Measurements from ENCODE around the gene ACTG1. TPM values are rescaled to one million over a fixed set of nuclear protein-coding genes. Genes with fewer than 3 reads are reported as not detected.

ACTG1 gene
- polyA plus RNA-seq, 2 donors, result 1,763 to 5,708 TPM

- H3K9me3 ChIP-seq (ENCODE audit: control insufficient read depth in 2 of 2, insufficient read depth in 1 of 2, low read depth in 1 of 2, low read length in 1 of 2), result no peaks in the 10 kb centered on the region
- H3K36me3 ChIP-seq (ENCODE audit: control insufficient read depth in 2 of 2, insufficient read depth in 2 of 2, low read length in 1 of 2), result no peaks in the 10 kb centered on the region
- WGBS, 2 donors, result 5% methylated on average over 50 to 61 of the region's 61 CpGs
- peak overlapping the region; percentile 78 to 89 for H3K27ac ChIP-seq (ENCODE audit: low read depth in 2 of 2, low read length in 1 of 2)
- H3K27me3 ChIP-seq (ENCODE audit: control insufficient read depth in 1 of 2, insufficient read depth in 2 of 2, low read length in 2 of 2), result no peaks in the 10 kb centered on the region
- H3K4me3 ChIP-seq (ENCODE audit: low read depth in 1 of 2, low read length in 2 of 2), result peak overlapping the region; percentile 56 to 65
- peaks cover 9 to 23% of the 10 kb centered on the region in 2 donors for H3K4me1 ChIP-seq (ENCODE audit: control insufficient read depth in 2 of 2, insufficient read depth in 2 of 2, low read length in 1 of 2)
Observed at GRCh38 chr17:81519284-81520020, 6.9 kb upstream of the ACTG1 start.

DNA sequence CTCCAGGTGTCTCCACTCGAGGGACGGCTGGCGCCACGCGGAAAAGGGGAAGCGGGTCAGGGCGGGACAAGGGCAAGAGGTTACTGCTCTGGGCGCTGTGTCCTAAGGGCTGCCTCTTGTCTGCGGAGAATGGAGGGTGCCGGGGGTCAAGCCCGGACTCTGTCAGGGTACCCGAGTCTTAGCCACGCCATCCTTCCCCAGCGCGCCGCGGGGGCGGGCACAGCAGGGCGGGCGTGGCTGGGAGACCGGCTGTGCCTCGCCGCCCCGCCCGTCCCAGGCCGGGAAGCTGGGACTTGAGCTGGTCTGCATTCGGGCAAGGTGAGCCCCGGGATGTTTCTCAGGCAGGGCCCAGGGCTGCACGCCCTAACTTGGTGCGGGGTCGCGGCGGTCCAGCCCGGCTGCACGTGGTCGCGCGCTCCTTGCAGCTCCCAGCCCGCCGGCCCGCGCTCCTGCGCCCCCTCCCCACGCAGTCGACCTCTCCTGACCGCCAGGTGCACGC lies 6.2 kb upstream of the ACTG1 start:
- WGBS, 2 donors, result 2 to 7% methylated on average over 34 to 47 of the region's 47 CpGs
- Histone ChIP-seq H3K27ac (ENCODE audit: low read depth in 2 of 2, low read length in 1 of 2) (peak overlapping the region; percentile 78 to 89), H3K4me1 (ENCODE audit: control insufficient read depth in 2 of 2, insufficient read depth in 2 of 2, low read length in 1 of 2) (peaks cover 9 to 23% of the 10 kb centered on the region in 2 donors)

DNA sequence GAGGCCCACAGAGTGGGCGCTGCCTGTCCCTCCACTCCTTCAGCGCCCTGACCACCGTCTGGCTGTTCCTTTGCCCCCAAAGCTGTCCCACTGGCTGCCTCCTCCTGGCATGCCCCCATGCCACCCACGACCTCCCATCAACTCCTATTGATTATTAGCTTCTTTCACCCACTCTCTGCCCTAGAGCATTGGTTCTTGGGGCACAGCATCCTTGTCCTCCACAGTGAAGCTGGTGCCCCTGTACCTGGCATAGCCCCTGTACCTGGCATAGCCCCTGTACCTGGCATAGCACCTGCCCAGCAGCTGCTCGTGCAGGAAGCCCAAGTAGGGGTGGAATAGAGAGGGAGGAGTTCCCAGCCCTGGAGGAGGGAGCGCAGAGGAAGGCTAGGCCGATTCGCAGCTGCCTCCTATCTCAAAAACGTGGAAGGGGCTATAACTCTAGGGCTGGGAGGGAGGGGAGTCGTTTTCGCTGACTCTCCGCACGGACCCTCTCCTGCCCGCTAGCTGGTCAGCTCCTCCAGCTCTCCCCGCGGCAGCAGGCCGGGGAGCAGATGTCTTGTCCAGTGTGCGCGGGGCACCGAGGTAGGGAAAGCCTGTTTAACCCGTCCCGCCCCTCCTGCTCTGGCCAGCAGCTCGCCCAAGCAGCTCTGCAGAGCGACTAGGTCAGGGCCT lies 5.7 kb upstream of the ACTG1 start:
- Histone ChIP-seq H3K27me3 (ENCODE audit: control insufficient read depth in 1 of 2, insufficient read depth in 2 of 2, low read length in 2 of 2) (no peaks in the 10 kb centered on the region), H3K9me3 (ENCODE audit: control insufficient read depth in 2 of 2, insufficient read depth in 1 of 2, low read depth in 1 of 2, low read length in 1 of 2) (no peaks in the 10 kb centered on the region), H3K27ac (ENCODE audit: low read depth in 2 of 2, low read length in 1 of 2) (peak overlapping the region; percentile 78 to 89), H3K36me3 (ENCODE audit: control insufficient read depth in 2 of 2, insufficient read depth in 2 of 2, low read length in 1 of 2) (no peaks in the 10 kb centered on the region), H3K4me1 (ENCODE audit: control insufficient read depth in 2 of 2, insufficient read depth in 2 of 2, low read length in 1 of 2) (peaks cover 9 to 20% of the 10 kb centered on the region in 2 donors), H3K4me3 (ENCODE audit: low read depth in 1 of 2, low read length in 2 of 2) (peak overlapping the region; percentile 56 to 65)
- 31 to 33% methylated on average over 24 of the region's 24 CpGs for WGBS, 2 donors

More for the DNA sequence above, 6.2 kb upstream of the ACTG1 start:
- Histone ChIP-seq H3K36me3 (ENCODE audit: control insufficient read depth in 2 of 2, insufficient read depth in 2 of 2, low read length in 1 of 2) (no peaks in the 10 kb centered on the region), H3K9me3 (ENCODE audit: control insufficient read depth in 2 of 2, insufficient read depth in 1 of 2, low read depth in 1 of 2, low read length in 1 of 2) (no peaks in the 10 kb centered on the region), H3K27me3 (ENCODE audit: control insufficient read depth in 1 of 2, insufficient read depth in 2 of 2, low read length in 2 of 2) (no peaks in the 10 kb centered on the region), H3K4me3 (ENCODE audit: low read depth in 1 of 2, low read length in 2 of 2) (peak overlapping the region; percentile 56 to 65)

DNA sequence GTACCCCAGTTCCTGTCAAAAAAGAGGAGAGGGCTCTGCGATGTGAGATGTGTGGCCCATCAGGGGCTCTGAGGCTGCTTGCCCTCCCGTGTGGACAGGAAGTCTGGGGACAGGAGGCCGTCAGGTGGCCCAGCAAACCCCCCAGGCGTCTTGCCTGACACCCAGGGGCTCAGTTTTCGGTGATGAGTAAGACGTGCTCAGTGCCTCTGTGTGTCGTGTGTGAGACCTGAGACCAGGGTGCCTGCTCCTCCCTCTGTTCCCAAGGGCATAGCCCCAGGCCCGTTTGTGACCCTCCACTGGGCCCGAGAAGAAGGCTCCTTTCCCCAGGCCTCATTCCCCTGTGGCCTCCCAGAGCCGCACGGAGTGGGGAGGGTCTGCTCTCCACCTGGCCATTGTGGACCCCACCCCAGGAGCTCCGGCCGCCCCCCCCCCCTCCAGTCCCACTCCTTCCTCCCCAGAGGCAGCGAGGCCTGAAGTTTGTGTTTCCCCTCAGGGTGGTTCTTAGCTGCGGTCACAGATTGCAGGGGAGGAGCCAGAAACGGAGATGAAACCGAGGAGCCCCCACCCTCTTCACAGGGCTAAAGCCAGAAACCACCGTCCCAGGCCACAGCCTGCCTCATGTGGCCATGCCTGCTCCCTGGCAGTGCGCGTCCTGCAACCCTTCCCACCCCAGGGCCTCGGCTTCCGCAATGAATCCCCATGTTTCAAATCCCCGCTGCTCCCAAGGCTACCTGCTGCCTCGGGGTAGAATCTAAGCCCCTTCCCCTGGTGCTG lies 4.9 kb upstream of the ACTG1 start:
- Histone ChIP-seq H3K27ac (ENCODE audit: low read depth in 2 of 2, low read length in 1 of 2) (peak overlapping the region; percentile 35 to 89), H3K27me3 (ENCODE audit: control insufficient read depth in 1 of 2, insufficient read depth in 2 of 2, low read length in 2 of 2) (no peaks in the 10 kb centered on the region), H3K9me3 (ENCODE audit: control insufficient read depth in 2 of 2, insufficient read depth in 1 of 2, low read depth in 1 of 2, low read length in 1 of 2) (no peaks in the 10 kb centered on the region), H3K36me3 (ENCODE audit: control insufficient read depth in 2 of 2, insufficient read depth in 2 of 2, low read length in 1 of 2) (no peaks in the 10 kb centered on the region), H3K4me3 (ENCODE audit: low read depth in 1 of 2, low read length in 2 of 2) (no peak overlapping the region), H3K4me1 (ENCODE audit: control insufficient read depth in 2 of 2, insufficient read depth in 2 of 2, low read length in 1 of 2) (peaks cover 9 to 20% of the 10 kb centered on the region in 2 donors)
- WGBS, 2 donors, result 58 to 60% methylated on average over 23 to 24 of the region's 24 CpGs

DNA sequence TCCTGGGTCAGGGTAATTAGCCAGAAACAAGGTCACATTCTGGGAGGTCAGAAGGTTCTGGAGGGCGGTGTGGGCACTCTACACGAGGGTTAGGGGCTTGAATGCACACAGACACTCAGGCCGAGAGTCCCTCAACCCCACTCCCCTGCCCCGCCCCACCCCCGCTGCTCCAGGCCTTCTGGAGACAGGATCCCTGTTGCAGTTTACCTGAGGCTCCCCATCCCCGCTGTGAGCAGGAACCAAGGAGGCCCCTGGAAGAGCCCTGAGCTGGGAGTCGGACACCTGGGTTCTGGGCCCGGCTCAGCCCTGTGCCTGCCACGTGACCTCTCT lies 4.4 kb upstream of the ACTG1 start:
- Histone ChIP-seq H3K4me1 (ENCODE audit: control insufficient read depth in 2 of 2, insufficient read depth in 2 of 2, low read length in 1 of 2) (peaks cover 9 to 20% of the 10 kb centered on the region in 2 donors), H3K27ac (ENCODE audit: low read depth in 2 of 2, low read length in 1 of 2) (peak overlapping the region; percentile 2 to 89), H3K9me3 (ENCODE audit: control insufficient read depth in 2 of 2, insufficient read depth in 1 of 2, low read depth in 1 of 2, low read length in 1 of 2) (no peaks in the 10 kb centered on the region), H3K27me3 (ENCODE audit: control insufficient read depth in 1 of 2, insufficient read depth in 2 of 2, low read length in 2 of 2) (no peaks in the 10 kb centered on the region), H3K36me3 (ENCODE audit: control insufficient read depth in 2 of 2, insufficient read depth in 2 of 2, low read length in 1 of 2) (peaks cover 0 to 3% of the 10 kb centered on the region in 2 donors), H3K4me3 (ENCODE audit: low read depth in 1 of 2, low read length in 2 of 2) (peak overlapping the region in 1 of 2 donors; percentile 80)
- 80 to 87% methylated on average over 9 of the region's 9 CpGs for WGBS, 2 donors

DNA sequence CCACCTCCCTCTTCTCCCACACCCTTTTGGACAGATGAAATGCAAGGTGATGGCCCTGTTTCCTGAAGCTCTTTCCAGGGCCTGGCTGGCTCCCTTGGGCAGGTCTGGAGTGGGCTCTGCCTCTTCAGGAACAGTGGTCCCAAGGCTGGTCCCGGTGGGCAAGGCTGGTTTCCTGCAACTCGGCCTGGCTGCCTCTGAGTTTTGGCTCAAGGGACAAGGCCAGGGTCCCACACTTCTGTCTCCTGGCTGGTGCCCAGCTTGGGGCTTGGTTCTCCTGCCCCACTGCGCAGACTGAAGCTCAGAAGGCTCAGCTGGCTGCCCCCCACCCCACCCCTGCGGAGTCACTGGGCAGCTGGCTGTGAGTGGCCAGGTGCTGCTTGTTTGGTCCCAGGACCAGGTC lies 3.8 kb upstream of the ACTG1 start:
- 75 to 84% methylated on average over 4 of the region's 4 CpGs for WGBS, 2 donors
- Histone ChIP-seq H3K9me3 (ENCODE audit: control insufficient read depth in 2 of 2, insufficient read depth in 1 of 2, low read depth in 1 of 2, low read length in 1 of 2) (no peaks in the 10 kb centered on the region), H3K27me3 (ENCODE audit: control insufficient read depth in 1 of 2, insufficient read depth in 2 of 2, low read length in 2 of 2) (no peaks in the 10 kb centered on the region), H3K27ac (ENCODE audit: low read depth in 2 of 2, low read length in 1 of 2) (peak overlapping the region; percentile 43 to 100), H3K4me1 (ENCODE audit: control insufficient read depth in 2 of 2, insufficient read depth in 2 of 2, low read length in 1 of 2) (peaks cover 9 to 20% of the 10 kb centered on the region in 2 donors), H3K4me3 (ENCODE audit: low read depth in 1 of 2, low read length in 2 of 2) (peak overlapping the region in 1 of 2 donors; percentile 80), H3K36me3 (ENCODE audit: control insufficient read depth in 2 of 2, insufficient read depth in 2 of 2, low read length in 1 of 2) (peaks cover 0 to 8% of the 10 kb centered on the region in 2 donors)

DNA sequence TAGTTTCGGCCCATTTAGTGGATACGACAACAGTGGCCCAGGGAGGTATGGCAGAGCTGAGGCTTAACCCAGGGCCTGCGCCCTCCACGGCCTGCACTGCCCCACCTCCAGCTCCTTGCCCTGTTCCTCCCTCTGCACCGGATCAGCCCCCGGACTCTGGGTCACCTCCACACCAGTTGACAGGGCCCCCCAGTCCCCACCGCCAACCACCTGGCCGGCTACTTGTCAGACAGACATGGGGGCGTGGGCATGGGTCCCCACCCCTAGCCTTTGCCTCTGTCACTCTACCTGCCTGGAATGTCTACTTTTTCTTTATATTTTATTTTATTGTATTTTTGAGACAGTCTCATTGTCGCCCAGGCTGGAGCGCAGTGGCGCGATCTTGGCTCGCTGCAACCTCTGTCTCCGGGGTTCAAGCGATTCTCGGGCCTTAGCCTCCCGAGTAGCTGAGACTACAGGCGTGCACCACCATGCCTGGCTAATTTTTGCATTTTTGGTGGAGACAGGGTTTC lies 3.0 kb upstream of the ACTG1 start:
- Histone ChIP-seq H3K4me1 (ENCODE audit: control insufficient read depth in 2 of 2, insufficient read depth in 2 of 2, low read length in 1 of 2) (peaks cover 9 to 20% of the 10 kb centered on the region in 2 donors), H3K9me3 (ENCODE audit: control insufficient read depth in 2 of 2, insufficient read depth in 1 of 2, low read depth in 1 of 2, low read length in 1 of 2) (no peaks in the 10 kb centered on the region), H3K27me3 (ENCODE audit: control insufficient read depth in 1 of 2, insufficient read depth in 2 of 2, low read length in 2 of 2) (no peaks in the 10 kb centered on the region), H3K4me3 (ENCODE audit: low read depth in 1 of 2, low read length in 2 of 2) (peak overlapping the region; percentile 77 to 80), H3K27ac (ENCODE audit: low read depth in 2 of 2, low read length in 1 of 2) (peak overlapping the region; percentile 100), H3K36me3 (ENCODE audit: control insufficient read depth in 2 of 2, insufficient read depth in 2 of 2, low read length in 1 of 2) (peaks cover 0 to 17% of the 10 kb centered on the region in 2 donors)
- 46 to 49% methylated on average over 19 of the region's 19 CpGs for WGBS, 2 donors

DNA sequence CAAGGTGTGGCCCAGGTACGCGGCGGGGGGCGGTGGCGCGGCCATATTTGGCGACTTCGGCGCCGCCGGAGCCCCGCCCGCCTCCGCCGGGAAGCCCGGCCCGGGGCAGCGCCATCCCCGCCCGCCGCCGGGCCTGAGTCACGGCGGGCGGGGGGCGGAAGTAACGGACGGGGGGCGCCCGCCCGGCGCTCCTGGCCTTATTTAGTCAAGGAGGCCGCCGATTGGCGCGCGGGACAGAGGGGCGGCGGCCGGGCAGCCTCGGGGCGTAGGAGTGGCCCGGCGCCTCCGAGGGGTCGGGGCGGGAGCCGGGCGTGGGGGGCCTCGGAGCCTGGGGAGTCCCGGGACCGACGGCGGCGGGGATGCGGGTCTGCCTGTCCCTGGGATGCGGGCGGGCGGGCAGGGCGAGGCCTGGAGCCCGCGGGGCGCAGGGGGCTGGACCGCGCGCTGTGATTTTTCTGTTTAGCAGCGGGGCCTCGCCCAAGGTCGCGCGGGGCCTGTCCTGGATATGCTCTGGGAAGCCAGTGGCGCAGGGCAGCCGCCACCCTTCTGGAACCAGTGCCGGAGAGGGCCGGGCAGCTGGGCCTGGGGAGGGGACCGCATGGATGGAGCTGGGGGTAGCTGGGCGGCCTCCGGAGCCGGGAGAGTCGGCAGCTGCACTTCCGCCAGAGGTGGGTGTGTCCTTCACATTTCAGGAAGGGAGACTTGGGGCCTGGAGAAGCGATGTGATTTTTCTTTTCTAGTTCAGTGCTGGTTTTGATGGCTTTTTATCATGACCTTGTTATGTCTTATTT lies 2.3 kb upstream of the ACTG1 start:
- H3K4me1 ChIP-seq (ENCODE audit: control insufficient read depth in 2 of 2, insufficient read depth in 2 of 2, low read length in 1 of 2), result peaks cover 9 to 20% of the 10 kb centered on the region in 2 donors
- peak overlapping the region; percentile 77 to 80 for H3K4me3 ChIP-seq (ENCODE audit: low read depth in 1 of 2, low read length in 2 of 2)
- H3K36me3 ChIP-seq (ENCODE audit: control insufficient read depth in 2 of 2, insufficient read depth in 2 of 2, low read length in 1 of 2), result peaks cover 0 to 23% of the 10 kb centered on the region in 2 donors
- no peaks in the 10 kb centered on the region for H3K27me3 ChIP-seq (ENCODE audit: control insufficient read depth in 1 of 2, insufficient read depth in 2 of 2, low read length in 2 of 2)
- 1% methylated on average over 63 to 82 of the region's 82 CpGs for WGBS, 2 donors
- no peaks in the 10 kb centered on the region for H3K9me3 ChIP-seq (ENCODE audit: control insufficient read depth in 2 of 2, insufficient read depth in 1 of 2, low read depth in 1 of 2, low read length in 1 of 2)
- peak overlapping the region; percentile 100 for H3K27ac ChIP-seq (ENCODE audit: low read depth in 2 of 2, low read length in 1 of 2)

GRCh38 chr17:81514489-81514738 lies 1.8 kb upstream of the ACTG1 start:
- H3K9me3 ChIP-seq (ENCODE audit: control insufficient read depth in 2 of 2, insufficient read depth in 1 of 2, low read depth in 1 of 2, low read length in 1 of 2), result no peaks in the 10 kb centered on the region
- peaks cover 4 to 27% of the 10 kb centered on the region in 2 donors for H3K36me3 ChIP-seq (ENCODE audit: control insufficient read depth in 2 of 2, insufficient read depth in 2 of 2, low read length in 1 of 2)
- peaks cover 9 to 14% of the 10 kb centered on the region in 2 donors for H3K4me1 ChIP-seq (ENCODE audit: control insufficient read depth in 2 of 2, insufficient read depth in 2 of 2, low read length in 1 of 2)
- peak overlapping the region; percentile 77 to 80 for H3K4me3 ChIP-seq (ENCODE audit: low read depth in 1 of 2, low read length in 2 of 2)
- H3K27me3 ChIP-seq (ENCODE audit: control insufficient read depth in 1 of 2, insufficient read depth in 2 of 2, low read length in 2 of 2), result no peaks in the 10 kb centered on the region
- H3K27ac ChIP-seq (ENCODE audit: low read depth in 2 of 2, low read length in 1 of 2), result peak overlapping the region; percentile 100
- 1% methylated on average over 18 to 34 of the region's 34 CpGs for WGBS, 2 donors

All from esophagus (tissue), 2 donors.